Sigmoid colon (tissue), 4 donors: Measurements from ENCODE around the gene RPS4Y2.

Experiments used
- CTCF ChIP-seq, 4 experiments: fragments of 450-650 bp in 3 of 4; fragments of 200-600 bp in 1 of 4; IDR thresholded peaks; one replicate each; pipeline ENCODE4 v1.5.1; 2016 to 2019; ENCODE audit warnings: antibody characterized with exemption in 4 of 4, mild to moderate bottlenecking in 3 of 4, moderate library complexity in 2 of 4
- POLR2AphosphoS5 ChIP-seq, 4 donors: sonication (generic); formaldehyde crosslinking; IDR thresholded peaks; one replicate each; pipeline ENCODE4 v1.6.1; 2017; ENCODE audit warnings: antibody characterized with exemption in 4 of 4

GRCh38 chrY:20740609-20741008, 15.3 kb upstream of the RPS4Y2 start:
- peak in 1 of 4 experiments; percentile 23 for TF ChIP-seq CTCF (IDR thresholded peaks at IDR 0.05)
- no peak for TF ChIP-seq POLR2AphosphoS5 (IDR thresholded peaks at IDR 0.05)
